Measurements from ENCODE around the gene C20orf202.

C20orf202 gene

DNA sequence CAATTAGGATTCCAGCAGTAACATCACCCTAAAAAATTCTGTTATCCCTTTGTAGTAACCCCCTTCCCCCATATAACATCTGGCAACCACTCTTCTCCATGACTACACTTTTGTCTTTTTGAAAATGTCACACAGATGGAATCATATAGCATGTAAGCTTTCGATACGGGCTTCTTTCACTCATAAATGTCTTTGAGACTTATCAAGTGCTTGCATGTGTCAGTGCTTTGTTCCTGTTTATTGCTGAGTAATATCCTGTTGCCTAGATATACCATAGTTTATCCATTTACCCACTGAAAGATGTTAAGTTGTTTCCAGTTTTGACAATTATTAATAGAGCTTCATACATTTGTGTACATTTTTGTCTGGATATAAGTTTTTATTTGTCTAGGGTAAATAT is 52.4 kb downstream of the C20orf202 start:
- in situ Hi-C loops (cut with HindIII; ENCODE audit: low sequenced_read_pairs), result no loop called here
- no peak overlapping the region for H3K4me3 ChIP-seq (ENCODE audit: low read depth, low read length)
- no peak for DNase-seq (ENCODE audit: low read depth)
- no peak for TF ChIP-seq CTCF (IDR thresholded peaks at IDR 0.05; ENCODE audit: low read depth, low read length, missing control alignments)
